Left lobe of liver (tissue), 2 donors: ENCODE data around the gene C10orf67. TPM values are rescaled to one million over a fixed set of nuclear protein-coding genes. Genes with fewer than 3 reads are reported as not detected.

ENCODE experiments used
- ATAC-seq: fragments of 200-7000 bp; cut with Tn5 transposase; one replicate; pipeline ENCODE4 v1.9.1; 2020; ENCODE audit warnings: mild to moderate bottlenecking, moderate library complexity
- DNase-seq: peaks from one replicate; pipeline ENCODE4 v3.0.0-alpha.2; 2020; ENCODE audit warnings: low spot score
- total RNA-seq: library from RNA; stranded (reverse); gene quantifications from one replicate; pipeline ENCODE4 v1.2.1, GENCODE V29; 2021
- donor health status: DM: no; HTN: no; CAD: no; lungs with moderate emphysema.
- donor health status: DM: no; HTN: yes; CAD: no.

C10orf67 gene
- total RNA-seq, 1 donor from 2014 or later: not detected

GRCh38 chr10:23200586-23200985 lies 144.0 kb downstream of the C10orf67 start:
- no peak for DNase-seq

GRCh38 chr10:23199768-23200511 lies 144.7 kb downstream of the C10orf67 start:
- ATAC-seq: no peak
- DNase-seq: no peak

More at GRCh38 chr10:23200586-23200985, 144.0 kb downstream of the C10orf67 start:
- no peak for ATAC-seq

- DNase-seq: no peak
- ATAC-seq: no peak
These were observed 145.4 kb downstream of the C10orf67 start for GRCh38 chr10:23198940-23199767.

GRCh38 chr10:23198610-23198939 lies 146.0 kb downstream of the C10orf67 start:
- no peak for ATAC-seq
- no peak for DNase-seq

- no peak for ATAC-seq
- DNase-seq: no peak
These were observed 147.2 kb downstream of the C10orf67 start for GRCh38 chr10:23197416-23197861.

GRCh38 chr10:23196915-23197314 lies 147.7 kb downstream of the C10orf67 start:
- no peak for ATAC-seq
- no peak for DNase-seq

GRCh38 chr10:23195846-23196600 lies 148.6 kb downstream of the C10orf67 start:
- ATAC-seq (no peak), DNase-seq (no peak)

- DNase-seq: no peak
- ATAC-seq: no peak
These were observed 149.4 kb downstream of the C10orf67 start for GRCh38 chr10:23194966-23195845.

GRCh38 chr10:23194471-23194965 lies 150.1 kb downstream of the C10orf67 start:
- DNase-seq (no peak), ATAC-seq (no peak)

- DNase-seq (no peak), ATAC-seq (no peak)
These were observed 151.0 kb downstream of the C10orf67 start for GRCh38 chr10:23193435-23194074.

- ATAC-seq: no peak
- DNase-seq: no peak
These were observed 151.7 kb downstream of the C10orf67 start for GRCh38 chr10:23192712-23193434.

- no peak for ATAC-seq
- DNase-seq: no peak
These were observed 152.6 kb downstream of the C10orf67 start, which contains the start of gene PTF1A for GRCh38 chr10:23191764-23192711. Gene PTF1A, plus strand, starts transcription at chr10:23192312. Its CDS starts 219 bp downstream, at chr10:23192531.

- DNase-seq: no peak
- no peak for ATAC-seq
These were observed 153.5 kb downstream of the C10orf67 start for GRCh38 chr10:23190872-23191763.

GRCh38 chr10:23189024-23189423 lies 155.6 kb downstream of the C10orf67 start:
- DNase-seq: no peak

GRCh38 chr10:23187155-23187554 lies 157.4 kb downstream of the C10orf67 start:
- no peak for DNase-seq
- ATAC-seq: no peak

More at GRCh38 chr10:23189024-23189423, 155.6 kb downstream of the C10orf67 start:
- ATAC-seq: no peak

GRCh38 chr10:23186697-23187096 lies 157.9 kb downstream of the C10orf67 start:
- ATAC-seq (no peak), DNase-seq (no peak)

GRCh38 chr10:23186178-23186577 lies 158.4 kb downstream of the C10orf67 start:
- DNase-seq (no peak), ATAC-seq (no peak)
